CD4-positive, CD25-positive, alpha-beta regulatory T cell (primary cell): ENCODE measurements around the gene NHEJ1. TPM values are rescaled to one million over a fixed set of nuclear protein-coding genes. Genes with fewer than 3 reads are reported as not detected.

ENCODE experiments used
- ATAC-seq, 2 donors: fragments of 150-1000 bp; cut with Tn5 transposase; one replicate each; pipeline ENCODE4 v1.10.0; 2021; ENCODE audit warnings: low read depth in 2 of 2, moderate number of reproducible peaks in 2 of 2, moderate library complexity in 1 of 2
- DNase-seq, 3 donors: peaks; one replicate each; pipeline versions ENCODE4 v3.0.0 to v3.0.0-alpha.2; 2012 to 2022; ENCODE audit warnings: mixed read lengths in 1 of 3
- H3K27ac ChIP-seq: one replicate; pipeline ENCODE4 v1.7.0; 2013; ENCODE audit warnings: mild to moderate bottlenecking, low read length; ENCODE audit not compliant: insufficient read depth, poor library complexity, severe bottlenecking
- H3K27me3 ChIP-seq: one replicate; pipeline ENCODE4 v1.7.0; 2013; ENCODE audit warnings: low read length; ENCODE audit not compliant: control insufficient read depth, insufficient read depth
- H3K36me3 ChIP-seq: one replicate; pipeline ENCODE4 v1.7.0; 2013; ENCODE audit warnings: mild to moderate bottlenecking, low read length, moderate library complexity; ENCODE audit not compliant: control insufficient read depth, insufficient read depth
- H3K4me1 ChIP-seq: 2 replicates; pipeline ENCODE4 v1.7.0; 2013; ENCODE audit warnings: mild to moderate bottlenecking, low read length; ENCODE audit not compliant: insufficient read depth, control insufficient read depth, poor library complexity, severe bottlenecking
- H3K4me3 ChIP-seq: one replicate; pipeline ENCODE4 v1.7.0; 2013; ENCODE audit warnings: low read depth, mild to moderate bottlenecking, low read length, moderate library complexity
- H3K9me3 ChIP-seq, 2 experiments: 1 replicate in 1 of 2; 2 replicates in 1 of 2; pipeline ENCODE4 v1.7.0; 2013; ENCODE audit warnings: low read length in 2 of 2, mild to moderate bottlenecking in 1 of 2, moderate library complexity in 1 of 2; ENCODE audit not compliant: control insufficient read depth in 2 of 2
- H3K27ac Mint-ChIP-seq, 3 donors: one replicate each; pipeline ENCODE4 v1.8.0; 2020 to 2022; ENCODE audit warnings: mild to moderate bottlenecking in 3 of 3, mixed read lengths in 3 of 3, moderate library complexity in 2 of 3
- H3K27me3 Mint-ChIP-seq: one replicate; pipeline ENCODE4 v1.8.0; 2022; ENCODE audit warnings: mild to moderate bottlenecking, mixed read lengths
- H3K36me3 Mint-ChIP-seq: one replicate; pipeline ENCODE4 v1.8.0; 2020; ENCODE audit warnings: mixed read lengths
- H3K4me1 Mint-ChIP-seq, 4 donors: one replicate each; pipeline ENCODE4 v1.8.0; 2020 to 2022; ENCODE audit warnings: mixed read lengths in 4 of 4, mild to moderate bottlenecking in 1 of 4
- H3K4me3 Mint-ChIP-seq, 4 donors: one replicate each; pipeline ENCODE4 v1.8.0; 2020 to 2022; ENCODE audit warnings: mild to moderate bottlenecking in 4 of 4, mixed read lengths in 4 of 4, moderate library complexity in 3 of 4
- H3K9me3 Mint-ChIP-seq, 7 donors: one replicate each; pipeline ENCODE4 v1.8.0; 2020 to 2022; ENCODE audit warnings: mixed read lengths in 7 of 7, mild to moderate bottlenecking in 3 of 7, moderate library complexity in 2 of 7
- polyA plus RNA-seq, 4 donors: library from polyadenylated mRNA; unstranded; fragments of 300-500 nt; fragmentation: Illumina TruSeq; gene quantifications; one replicate each; pipeline ENCODE4 v1.2.3, GENCODE V29; 2021
- total RNA-seq: library from RNA; stranded (reverse); gene quantifications from one replicate; pipeline ENCODE4 v1.2.3, GENCODE V29; 2022

The NHEJ1 gene
- total and polyA plus RNA-seq, 5 donors from 2014 or later, result 12.9 to 29.1 (median 25.5) TPM

DNA sequence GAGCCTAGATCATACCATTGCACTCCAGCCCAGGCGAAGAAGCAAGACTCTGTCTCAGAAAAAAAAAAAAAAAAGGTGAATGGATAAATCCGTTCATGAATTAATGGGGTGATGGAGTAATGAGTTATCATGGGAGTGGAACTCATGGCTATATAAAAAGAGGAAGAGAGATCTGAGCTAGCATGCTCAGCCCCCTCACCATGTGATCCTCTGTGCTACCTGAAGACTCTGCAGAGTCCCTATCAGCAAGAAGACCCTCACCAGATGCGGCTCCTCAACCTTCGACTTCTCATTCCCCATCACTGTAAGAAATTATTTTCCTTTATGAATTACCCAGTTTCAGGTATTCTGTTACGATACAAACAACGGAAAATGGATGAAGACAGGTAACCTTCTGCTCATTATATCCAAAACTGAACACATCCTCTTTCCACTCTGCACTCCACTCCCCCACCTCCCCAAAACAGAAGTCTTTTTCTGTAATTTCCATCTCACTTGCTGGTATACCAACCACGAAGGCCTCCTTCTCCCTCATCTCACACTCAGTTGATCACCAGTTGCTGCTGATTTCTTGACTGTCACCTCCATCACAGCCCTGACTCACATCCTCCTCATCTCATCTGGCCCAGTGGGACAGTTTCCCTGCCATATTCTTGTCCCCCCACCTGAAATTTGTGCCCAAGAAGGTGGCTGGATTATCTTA is 26.3 kb upstream of the NHEJ1 start:
- Histone ChIP-seq H3K27me3 (no peaks in the 10 kb centered on the region), H3K36me3 (peaks cover 31% of the 10 kb centered on the region), H3K27ac (no peak overlapping the region), H3K4me3 (no peak overlapping the region), H3K4me1 (peaks cover 4% of the 10 kb centered on the region), H3K9me3 (no peaks in the 10 kb centered on the region)
- no peak overlapping the region for H3K4me3 Mint-ChIP-seq
- no peak for DNase-seq
- H3K9me3 Mint-ChIP-seq, result no peaks in the 10 kb centered on the region
- H3K27ac Mint-ChIP-seq, result peak overlapping the region in 2 of 3 donors; percentile 10 to 89
- H3K27me3 Mint-ChIP-seq, result no peaks in the 10 kb centered on the region
- peaks cover 6 to 16% (median 6%) of the 10 kb centered on the region in 4 donors for H3K4me1 Mint-ChIP-seq
- peaks cover 18% of the 10 kb centered on the region for H3K36me3 Mint-ChIP-seq
- ATAC-seq, result peak in 1 of 2 donors; percentile 28

DNA sequence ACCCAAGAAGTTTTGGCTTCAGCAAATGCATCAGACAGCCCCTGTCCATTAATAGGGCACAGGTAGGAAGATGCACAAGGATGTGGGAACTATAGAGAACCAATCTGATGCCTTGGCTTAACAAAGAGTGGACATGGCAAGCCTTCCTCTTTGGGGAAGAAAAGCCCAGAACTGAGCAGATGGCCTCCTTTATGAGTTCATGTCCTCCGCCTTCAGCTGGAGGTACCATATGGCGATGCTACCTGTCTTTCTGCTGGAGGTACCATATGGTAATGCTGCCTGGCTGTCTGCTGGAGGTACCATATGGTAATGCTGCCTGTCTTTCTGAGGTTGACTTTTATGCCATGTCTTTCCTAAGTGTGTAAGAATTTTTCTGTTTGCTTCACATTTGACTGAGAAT is 23.5 kb upstream of the NHEJ1 start:
- Histone ChIP-seq H3K4me1 (peaks cover 16% of the 10 kb centered on the region), H3K9me3 (no peaks in the 10 kb centered on the region), H3K4me3 (no peak overlapping the region), H3K27ac (no peak overlapping the region), H3K27me3 (no peaks in the 10 kb centered on the region), H3K36me3 (peaks cover 54% of the 10 kb centered on the region)
- ATAC-seq (no peak), DNase-seq (no peak)
- H3K9me3 Mint-ChIP-seq, result no peaks in the 10 kb centered on the region
- peak overlapping the region in 1 of 3 donors; percentile 7 for H3K27ac Mint-ChIP-seq
- peaks cover 10 to 44% (median 25%) of the 10 kb centered on the region in 4 donors for H3K4me1 Mint-ChIP-seq
- no peaks in the 10 kb centered on the region for H3K27me3 Mint-ChIP-seq
- H3K36me3 Mint-ChIP-seq, result peaks cover 32% of the 10 kb centered on the region
- H3K4me3 Mint-ChIP-seq, result peak overlapping the region in 1 of 4 donors; percentile 22

DNA sequence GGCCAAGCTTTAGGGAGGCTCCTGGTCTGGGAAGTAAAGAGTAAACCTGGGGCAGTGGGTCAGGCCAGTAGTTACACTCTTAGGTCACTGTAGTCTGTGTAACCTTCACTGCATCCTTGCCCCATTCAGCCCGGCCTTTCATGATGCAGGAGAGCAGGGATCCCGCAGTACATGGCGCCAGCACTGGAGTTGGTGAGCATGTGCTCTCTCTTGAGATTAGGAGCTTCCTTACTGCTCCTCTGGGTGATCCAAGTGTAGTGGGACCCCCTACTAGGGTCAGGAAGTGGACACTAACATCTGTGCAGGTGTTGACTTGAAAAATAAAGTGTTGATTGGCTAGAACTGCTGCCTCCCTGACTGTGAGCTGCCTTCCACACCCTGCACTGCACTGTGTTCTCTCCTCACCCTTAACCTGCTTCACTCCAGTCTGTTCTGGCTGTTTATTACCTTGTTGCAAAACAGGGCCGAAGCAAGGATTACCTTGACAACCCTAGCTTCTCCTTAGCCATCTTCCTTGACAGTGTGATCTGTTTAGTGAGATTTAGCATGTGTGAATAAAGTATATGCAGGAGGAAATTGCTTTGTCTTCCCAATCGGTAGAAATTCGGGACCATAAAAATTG is 22.6 kb upstream of the NHEJ1 start:
- Histone ChIP-seq H3K27ac (no peak overlapping the region), H3K27me3 (no peaks in the 10 kb centered on the region), H3K4me3 (no peak overlapping the region), H3K9me3 (no peaks in the 10 kb centered on the region), H3K36me3 (peaks cover 54% of the 10 kb centered on the region), H3K4me1 (peaks cover 24% of the 10 kb centered on the region)
- no peaks in the 10 kb centered on the region for H3K27me3 Mint-ChIP-seq
- peaks cover 32% of the 10 kb centered on the region for H3K36me3 Mint-ChIP-seq
- DNase-seq, result no peak
- no peak for ATAC-seq
- no peaks in the 10 kb centered on the region for H3K9me3 Mint-ChIP-seq
- H3K27ac Mint-ChIP-seq, result no peak overlapping the region
- peaks cover 14 to 49% (median 28%) of the 10 kb centered on the region in 4 donors for H3K4me1 Mint-ChIP-seq
- H3K4me3 Mint-ChIP-seq, result peak overlapping the region in 1 of 4 donors; percentile 22

DNA sequence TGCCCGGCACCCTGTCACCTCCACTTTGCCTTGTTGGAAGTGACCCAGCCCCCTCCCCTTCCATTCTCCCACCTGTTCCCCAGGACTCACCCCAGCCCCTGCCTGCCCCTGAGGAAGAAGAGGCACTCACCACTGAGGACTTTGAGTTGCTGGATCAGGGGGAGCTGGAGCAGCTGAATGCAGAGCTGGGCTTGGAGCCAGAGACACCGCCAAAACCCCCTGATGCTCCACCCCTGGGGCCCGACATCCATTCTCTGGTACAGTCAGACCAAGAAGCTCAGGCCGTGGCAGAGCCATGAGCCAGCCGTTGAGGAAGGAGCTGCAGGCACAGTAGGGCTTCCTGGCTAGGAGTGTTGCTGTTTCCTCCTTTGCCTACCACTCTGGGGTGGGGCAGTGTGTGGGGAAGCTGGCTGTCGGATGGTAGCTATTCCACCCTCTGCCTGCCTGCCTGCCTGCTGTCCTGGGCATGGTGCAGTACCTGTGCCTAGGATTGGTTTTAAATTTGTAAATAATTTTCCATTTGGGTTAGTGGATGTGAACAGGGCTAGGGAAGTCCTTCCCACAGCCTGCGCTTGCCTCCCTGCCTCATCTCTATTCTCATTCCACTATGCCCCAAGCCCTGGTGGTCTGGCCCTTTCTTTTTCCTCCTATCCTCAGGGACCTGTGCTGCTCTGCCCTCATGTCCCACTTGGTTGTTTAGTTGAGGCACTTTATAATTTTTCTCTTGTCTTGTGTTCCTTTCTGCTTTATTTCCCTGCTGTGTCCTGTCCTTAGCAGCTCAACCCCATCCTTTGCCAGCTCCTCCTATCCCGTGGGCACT is 21.9 kb upstream of the NHEJ1 start:
- Mint-ChIP-seq H3K36me3 (peaks cover 32% of the 10 kb centered on the region), H3K4me3 (peak overlapping the region in 1 of 4 donors; percentile 15), H3K4me1 (peaks cover 14 to 51% (median 29%) of the 10 kb centered on the region in 4 donors), H3K9me3 (no peaks in the 10 kb centered on the region), H3K27me3 (peaks cover 4% of the 10 kb centered on the region), H3K27ac (no peak overlapping the region)
- DNase-seq (no peak), ATAC-seq (no peak)
- no peak overlapping the region for H3K27ac ChIP-seq
- no peaks in the 10 kb centered on the region for H3K9me3 ChIP-seq
- H3K4me1 ChIP-seq, result peaks cover 28% of the 10 kb centered on the region
- no peaks in the 10 kb centered on the region for H3K27me3 ChIP-seq
- H3K36me3 ChIP-seq, result peaks cover 54% of the 10 kb centered on the region
- H3K4me3 ChIP-seq, result no peak overlapping the region

DNA sequence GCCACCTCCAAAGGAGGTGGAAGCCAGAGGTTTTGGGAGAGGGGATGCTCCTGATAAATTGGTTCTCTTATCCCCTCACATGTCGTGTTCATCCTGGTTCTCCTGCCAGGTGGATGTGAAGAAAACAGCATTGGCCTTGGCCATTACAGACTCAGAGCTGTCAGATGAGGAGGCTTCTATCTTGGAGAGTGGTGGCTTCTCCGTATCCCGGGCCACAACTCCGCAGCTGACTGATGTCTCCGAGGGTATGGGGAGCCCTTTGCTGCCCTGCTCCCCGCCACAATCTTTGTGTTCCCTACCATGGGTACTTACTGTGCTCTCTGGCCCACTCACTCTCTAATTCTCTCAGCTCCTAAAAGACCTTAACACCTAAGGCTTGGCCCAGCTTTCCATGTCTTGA is 20.9 kb upstream of the NHEJ1 start:
- ATAC-seq (no peak), DNase-seq (no peak)
- Mint-ChIP-seq H3K4me1 (peaks cover 14 to 56% (median 33%) of the 10 kb centered on the region in 4 donors), H3K27ac (peak overlapping the region; percentile 29 to 66 (median 46)), H3K9me3 (no peaks in the 10 kb centered on the region), H3K4me3 (peak overlapping the region in 3 of 4 donors; percentile 27 to 41 (median 38)), H3K36me3 (peaks cover 32% of the 10 kb centered on the region), H3K27me3 (peaks cover 11% of the 10 kb centered on the region)
- no peak overlapping the region for H3K27ac ChIP-seq
- H3K4me1 ChIP-seq, result peaks cover 35% of the 10 kb centered on the region
- H3K4me3 ChIP-seq, result no peak overlapping the region
- H3K9me3 ChIP-seq, result no peaks in the 10 kb centered on the region
- H3K27me3 ChIP-seq, result no peaks in the 10 kb centered on the region
- peaks cover 54% of the 10 kb centered on the region for H3K36me3 ChIP-seq

DNA sequence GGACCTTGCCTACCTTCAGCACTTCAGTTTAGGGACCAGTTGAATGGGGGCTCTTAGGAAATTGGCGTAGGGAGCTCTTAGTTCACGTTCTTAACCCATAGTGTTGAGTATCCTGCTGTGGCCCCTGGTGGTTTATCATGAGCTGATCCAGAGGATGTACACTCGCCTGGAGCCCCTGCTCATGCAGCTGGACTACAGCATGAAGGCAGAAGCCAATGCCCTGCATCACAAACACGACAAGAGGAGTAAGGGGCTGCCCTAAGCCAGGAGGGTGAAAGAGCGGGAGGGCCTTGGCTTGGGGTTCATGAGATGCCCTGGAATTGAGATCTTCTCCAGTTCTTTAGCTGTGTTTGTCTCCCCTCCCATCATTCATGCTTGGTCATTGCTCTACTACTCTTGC is 20.3 kb upstream of the NHEJ1 start:
- peaks cover 11% of the 10 kb centered on the region for H3K27me3 Mint-ChIP-seq
- peak overlapping the region; percentile 41 to 93 (median 78) for H3K4me3 Mint-ChIP-seq
- ATAC-seq (no peak), DNase-seq (no peak)
- H3K4me1 Mint-ChIP-seq, result peaks cover 14 to 58% (median 34%) of the 10 kb centered on the region in 4 donors
- Histone ChIP-seq H3K4me3 (no peak overlapping the region), H3K27me3 (no peaks in the 10 kb centered on the region), H3K27ac (no peak overlapping the region), H3K4me1 (peaks cover 41% of the 10 kb centered on the region), H3K36me3 (peaks cover 54% of the 10 kb centered on the region), H3K9me3 (no peaks in the 10 kb centered on the region)
- H3K36me3 Mint-ChIP-seq, result peaks cover 32% of the 10 kb centered on the region
- peak overlapping the region; percentile 29 to 69 (median 66) for H3K27ac Mint-ChIP-seq
- H3K9me3 Mint-ChIP-seq, result no peaks in the 10 kb centered on the region

DNA sequence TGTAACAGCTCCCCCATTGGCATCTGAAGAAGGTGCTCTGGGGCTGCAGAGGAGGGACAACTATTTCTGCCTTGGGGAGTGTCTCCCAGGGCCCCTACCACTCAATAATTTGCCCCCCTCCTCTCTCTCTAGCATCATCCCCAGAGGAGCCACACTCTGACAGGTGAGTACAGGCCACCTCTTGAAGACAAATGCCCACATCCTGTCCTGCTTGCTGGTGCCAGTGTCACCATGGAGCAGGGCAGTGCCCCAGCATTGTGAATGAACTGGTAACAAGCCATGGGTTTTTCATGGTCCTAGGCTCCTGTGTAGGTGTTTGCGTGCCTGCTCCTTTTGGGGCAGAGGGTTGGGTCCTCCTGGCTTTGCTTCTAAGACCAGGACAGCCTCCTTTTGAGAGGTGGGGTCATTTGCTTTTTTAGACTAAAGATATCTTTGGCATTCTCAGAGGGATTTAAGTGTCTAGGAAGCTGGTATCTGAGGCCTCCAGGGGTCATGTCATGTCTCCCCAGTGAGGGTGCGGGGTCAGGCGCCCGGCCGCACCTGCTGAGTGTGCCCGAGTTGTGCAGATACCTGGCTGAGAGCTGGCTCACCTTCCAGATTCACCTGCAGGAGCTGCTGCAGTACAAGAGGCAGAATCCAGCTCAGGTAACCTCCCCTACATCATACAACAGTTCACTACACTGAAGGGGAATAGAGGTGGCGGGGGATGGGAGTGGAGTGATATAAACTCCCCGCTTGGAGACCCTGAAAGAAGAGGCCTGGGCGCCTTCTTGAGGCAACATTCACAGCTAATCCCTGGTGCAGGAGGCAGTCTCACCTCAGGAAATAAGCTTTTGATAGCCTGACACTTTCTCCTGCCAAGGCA is 19.2 kb upstream of the NHEJ1 start:
- Mint-ChIP-seq H3K4me1 (peaks cover 8 to 70% (median 40%) of the 10 kb centered on the region in 4 donors), H3K27me3 (peaks cover 11% of the 10 kb centered on the region), H3K36me3 (peaks cover 33% of the 10 kb centered on the region), H3K9me3 (no peaks in the 10 kb centered on the region), H3K4me3 (peak overlapping the region; percentile 91 to 95 (median 94)), H3K27ac (peak overlapping the region; percentile 90 to 97 (median 94))
- no peaks in the 10 kb centered on the region for H3K9me3 ChIP-seq
- peak overlapping the region; percentile 84 for H3K4me3 ChIP-seq
- peaks cover 52% of the 10 kb centered on the region for H3K36me3 ChIP-seq
- no peaks in the 10 kb centered on the region for H3K27me3 ChIP-seq
- ATAC-seq, result no peak
- DNase-seq, result peak in 1 of 3 donors; percentile 24
- peaks cover 52% of the 10 kb centered on the region for H3K4me1 ChIP-seq
- H3K27ac ChIP-seq, result peak overlapping the region; percentile 98
